H1 (cell line): ENCODE data around the gene FGD6. TPM values are rescaled to one million over a fixed set of nuclear protein-coding genes. Genes with fewer than 3 reads are reported as not detected.

ENCODE experiments used
- CTCF ChIP-seq, 3 experiments: IDR thresholded peaks; 1 replicate in 2 of 3; 2 replicates in 1 of 3; pipeline versions ENCODE4 v1.5.1 to v1.6.1; 2011; ENCODE audit warnings: low read length in 3 of 3, mild to moderate bottlenecking in 3 of 3, inconsistent platforms in 2 of 3, low read depth in 1 of 3, moderate library complexity in 1 of 3; ENCODE audit not compliant: insufficient read depth in 1 of 3; ENCODE audit errors: control extremely low read depth in 1 of 3
- HDAC2 ChIP-seq, 2 experiments: fragments of 300-600 bp in 1 of 2; sonication (generic) in 1 of 2; IDR thresholded peaks; 2 replicates each; pipeline ENCODE4 v1.6.1; 2011 to 2012; ENCODE audit warnings: low read depth in 2 of 2, low read length in 2 of 2, mild to moderate bottlenecking in 2 of 2, moderate library complexity in 2 of 2, borderline replicate concordance in 1 of 2, inconsistent platforms in 1 of 2
- POU5F1 ChIP-seq: IDR thresholded peaks from 2 replicates; pipeline ENCODE4 v1.6.1; 2011; ENCODE audit warnings: low read depth, mild to moderate bottlenecking, low read length, moderate library complexity
- RAD21 ChIP-seq, 2 experiments: IDR thresholded peaks in 1 of 2; conservative IDR thresholded peaks in 1 of 2; 2 replicates each; pipeline ENCODE4 v1.6.1; 2011; ENCODE audit warnings: low read depth in 2 of 2, low read length in 2 of 2, improper control_type of control experiment in 1 of 2, inconsistent platforms in 1 of 2, mild to moderate bottlenecking in 1 of 2, moderate library complexity in 1 of 2
- polyA plus RNA-seq, 7 experiments: library from polyadenylated mRNA; depleted of rRNA in 3 of 7; stranded (reverse) in 5 of 7; unstranded in 2 of 7; fragments of >200 nt in 5 of 7; fragments of 200-250 nt in 2 of 7; gene quantifications; 1 replicate in 5 of 7; 2 replicates in 1 of 7; 4 replicates in 1 of 7; pipeline versions ENCODE4 v1.2.1 to v1.2.3, GENCODE V29; 2011 to 2013; ENCODE audit warnings: missing spikeins in 2 of 7, mixed read lengths in 2 of 7
- total RNA-seq: library from RNA; stranded (reverse); fragmentation: NEBNext Ultra II Directional; extraction: Animal tissue kit (Norgen Biotek cat#: 25700); gene quantifications from 2 replicates; pipeline ENCODE4 v1.2.1, GENCODE V29; 2021
- TF ChIP-seq, protein P1 (sequence below): fragments of 300-600 bp; sonication (generic); IDR thresholded peaks from 2 replicates; pipeline ENCODE4 v1.7.1; 2012; ENCODE audit warnings: low read length, moderate library complexity, mild to moderate bottlenecking, inconsistent platforms; ENCODE audit not compliant: insufficient replicate concordance

The FGD6 gene
- total and polyA plus RNA-seq, 2 of the 8 experiments (the other 6 are each of a cell fraction or from before 2014, with no cell fraction given): 12.2 to 24.3 TPM

- TF ChIP-seq, protein P1, sequence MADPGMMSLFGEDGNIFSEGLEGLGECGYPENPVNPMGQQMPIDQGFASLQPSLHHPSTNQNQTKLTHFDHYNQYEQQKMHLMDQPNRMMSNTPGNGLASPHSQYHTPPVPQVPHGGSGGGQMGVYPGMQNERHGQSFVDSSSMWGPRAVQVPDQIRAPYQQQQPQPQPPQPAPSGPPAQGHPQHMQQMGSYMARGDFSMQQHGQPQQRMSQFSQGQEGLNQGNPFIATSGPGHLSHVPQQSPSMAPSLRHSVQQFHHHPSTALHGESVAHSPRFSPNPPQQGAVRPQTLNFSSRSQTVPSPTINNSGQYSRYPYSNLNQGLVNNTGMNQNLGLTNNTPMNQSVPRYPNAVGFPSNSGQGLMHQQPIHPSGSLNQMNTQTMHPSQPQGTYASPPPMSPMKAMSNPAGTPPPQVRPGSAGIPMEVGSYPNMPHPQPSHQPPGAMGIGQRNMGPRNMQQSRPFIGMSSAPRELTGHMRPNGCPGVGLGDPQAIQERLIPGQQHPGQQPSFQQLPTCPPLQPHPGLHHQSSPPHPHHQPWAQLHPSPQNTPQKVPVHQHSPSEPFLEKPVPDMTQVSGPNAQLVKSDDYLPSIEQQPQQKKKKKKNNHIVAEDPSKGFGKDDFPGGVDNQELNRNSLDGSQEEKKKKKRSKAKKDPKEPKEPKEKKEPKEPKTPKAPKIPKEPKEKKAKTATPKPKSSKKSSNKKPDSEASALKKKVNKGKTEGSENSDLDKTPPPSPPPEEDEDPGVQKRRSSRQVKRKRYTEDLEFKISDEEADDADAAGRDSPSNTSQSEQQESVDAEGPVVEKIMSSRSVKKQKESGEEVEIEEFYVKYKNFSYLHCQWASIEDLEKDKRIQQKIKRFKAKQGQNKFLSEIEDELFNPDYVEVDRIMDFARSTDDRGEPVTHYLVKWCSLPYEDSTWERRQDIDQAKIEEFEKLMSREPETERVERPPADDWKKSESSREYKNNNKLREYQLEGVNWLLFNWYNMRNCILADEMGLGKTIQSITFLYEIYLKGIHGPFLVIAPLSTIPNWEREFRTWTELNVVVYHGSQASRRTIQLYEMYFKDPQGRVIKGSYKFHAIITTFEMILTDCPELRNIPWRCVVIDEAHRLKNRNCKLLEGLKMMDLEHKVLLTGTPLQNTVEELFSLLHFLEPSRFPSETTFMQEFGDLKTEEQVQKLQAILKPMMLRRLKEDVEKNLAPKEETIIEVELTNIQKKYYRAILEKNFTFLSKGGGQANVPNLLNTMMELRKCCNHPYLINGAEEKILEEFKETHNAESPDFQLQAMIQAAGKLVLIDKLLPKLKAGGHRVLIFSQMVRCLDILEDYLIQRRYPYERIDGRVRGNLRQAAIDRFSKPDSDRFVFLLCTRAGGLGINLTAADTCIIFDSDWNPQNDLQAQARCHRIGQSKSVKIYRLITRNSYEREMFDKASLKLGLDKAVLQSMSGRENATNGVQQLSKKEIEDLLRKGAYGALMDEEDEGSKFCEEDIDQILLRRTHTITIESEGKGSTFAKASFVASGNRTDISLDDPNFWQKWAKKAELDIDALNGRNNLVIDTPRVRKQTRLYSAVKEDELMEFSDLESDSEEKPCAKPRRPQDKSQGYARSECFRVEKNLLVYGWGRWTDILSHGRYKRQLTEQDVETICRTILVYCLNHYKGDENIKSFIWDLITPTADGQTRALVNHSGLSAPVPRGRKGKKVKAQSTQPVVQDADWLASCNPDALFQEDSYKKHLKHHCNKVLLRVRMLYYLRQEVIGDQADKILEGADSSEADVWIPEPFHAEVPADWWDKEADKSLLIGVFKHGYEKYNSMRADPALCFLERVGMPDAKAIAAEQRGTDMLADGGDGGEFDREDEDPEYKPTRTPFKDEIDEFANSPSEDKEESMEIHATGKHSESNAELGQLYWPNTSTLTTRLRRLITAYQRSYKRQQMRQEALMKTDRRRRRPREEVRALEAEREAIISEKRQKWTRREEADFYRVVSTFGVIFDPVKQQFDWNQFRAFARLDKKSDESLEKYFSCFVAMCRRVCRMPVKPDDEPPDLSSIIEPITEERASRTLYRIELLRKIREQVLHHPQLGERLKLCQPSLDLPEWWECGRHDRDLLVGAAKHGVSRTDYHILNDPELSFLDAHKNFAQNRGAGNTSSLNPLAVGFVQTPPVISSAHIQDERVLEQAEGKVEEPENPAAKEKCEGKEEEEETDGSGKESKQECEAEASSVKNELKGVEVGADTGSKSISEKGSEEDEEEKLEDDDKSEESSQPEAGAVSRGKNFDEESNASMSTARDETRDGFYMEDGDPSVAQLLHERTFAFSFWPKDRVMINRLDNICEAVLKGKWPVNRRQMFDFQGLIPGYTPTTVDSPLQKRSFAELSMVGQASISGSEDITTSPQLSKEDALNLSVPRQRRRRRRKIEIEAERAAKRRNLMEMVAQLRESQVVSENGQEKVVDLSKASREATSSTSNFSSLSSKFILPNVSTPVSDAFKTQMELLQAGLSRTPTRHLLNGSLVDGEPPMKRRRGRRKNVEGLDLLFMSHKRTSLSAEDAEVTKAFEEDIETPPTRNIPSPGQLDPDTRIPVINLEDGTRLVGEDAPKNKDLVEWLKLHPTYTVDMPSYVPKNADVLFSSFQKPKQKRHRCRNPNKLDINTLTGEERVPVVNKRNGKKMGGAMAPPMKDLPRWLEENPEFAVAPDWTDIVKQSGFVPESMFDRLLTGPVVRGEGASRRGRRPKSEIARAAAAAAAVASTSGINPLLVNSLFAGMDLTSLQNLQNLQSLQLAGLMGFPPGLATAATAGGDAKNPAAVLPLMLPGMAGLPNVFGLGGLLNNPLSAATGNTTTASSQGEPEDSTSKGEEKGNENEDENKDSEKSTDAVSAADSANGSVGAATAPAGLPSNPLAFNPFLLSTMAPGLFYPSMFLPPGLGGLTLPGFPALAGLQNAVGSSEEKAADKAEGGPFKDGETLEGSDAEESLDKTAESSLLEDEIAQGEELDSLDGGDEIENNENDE: no peak
- TF ChIP-seq CTCF (IDR thresholded peaks at IDR 0.05; ENCODE audit: control extremely low read depth in 1 of 3, insufficient read depth in 1 of 3, low read depth in 1 of 3, low read length in 3 of 3): peak in 1 of 3 experiments; percentile 8; a peak in 1 of 4 replicates
- TF ChIP-seq HDAC2 (IDR thresholded peaks at IDR 0.05; ENCODE audit: borderline replicate concordance in 1 of 2, low read depth in 2 of 2, low read length in 2 of 2): no peak
- 0 out of 4 replicates have a peak, but pooled peaks of 1 of the 2 experiments have one; percentile 11 for TF ChIP-seq RAD21 (IDR thresholded peaks at IDR 0.05 in 1 of 2, conservative IDR thresholded peaks at IDR 0.05 in 1 of 2; ENCODE audit: low read depth in 2 of 2, low read length in 2 of 2)
- no peak for TF ChIP-seq POU5F1
- TF ChIP-seq, all 59 proteins: peak for 2
Observed at GRCh38 chr12:95265765-95266164, 48.5 kb upstream of the FGD6 start (continued).
